ENCODE results near the gene AIF1L. TPM values are rescaled to one million over a fixed set of nuclear protein-coding genes. Genes with fewer than 3 reads are reported as not detected.
"Not testable (repeated sequence)": the region's sequence is repeated elsewhere in the genome, so short reads cannot be mapped to it uniquely, and the experiment has no call there.

The AIF1L gene
- total RNA-seq, 5 donors from 2014 or later (not counting 1 experiment from before 2014, with no cell fraction given) = 0.37 to 0.67 (median 0.51) TPM; not detected in 2

DNA sequence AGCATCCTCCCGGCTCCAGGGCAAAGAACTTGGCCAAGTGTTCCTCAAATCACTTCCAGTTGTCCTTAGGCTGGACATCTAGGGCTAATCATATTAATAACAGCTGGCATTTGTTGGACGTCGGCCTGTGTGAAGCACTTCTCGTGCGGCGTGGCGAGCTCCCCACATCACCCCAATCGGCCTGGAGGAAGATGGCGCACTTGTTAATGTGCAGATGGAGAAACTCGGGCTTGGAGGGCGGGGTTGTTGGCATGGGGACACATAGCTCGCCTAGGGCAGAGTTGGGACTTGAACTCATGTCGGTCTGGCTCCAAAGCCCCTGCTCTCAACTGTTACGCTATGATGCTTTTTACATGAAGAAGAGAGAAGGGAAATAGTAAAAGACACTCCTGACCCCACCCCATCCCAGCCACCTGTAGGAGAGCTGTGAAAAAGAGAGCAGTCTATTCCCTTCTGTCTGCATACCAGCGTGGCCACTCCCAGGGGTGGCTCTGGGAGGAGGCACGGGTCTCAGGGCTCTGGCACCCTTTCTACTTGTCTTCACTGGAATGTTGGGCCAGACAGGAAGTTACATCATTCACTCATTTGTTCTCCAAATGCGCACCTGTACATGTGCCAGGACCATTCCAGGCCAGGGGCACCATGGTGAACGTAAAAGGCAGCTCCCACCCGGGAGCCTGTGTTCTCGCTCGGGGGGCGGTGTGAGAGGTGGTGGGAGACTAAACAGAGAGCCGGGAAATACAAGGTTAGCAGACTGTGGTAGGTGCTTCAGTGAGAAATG, 16.2 kb downstream of the AIF1L start:
- H3K27ac ChIP-seq (ENCODE audit: low read length) = no peak overlapping the region
- peaks cover 0 to 25% of the 10 kb centered on the region in 2 experiments for H3K27me3 ChIP-seq (replicated peaks in 1 of 2; ENCODE audit: control insufficient read depth in 2 of 2, extremely low read depth in 1 of 2, insufficient read depth in 2 of 2, low read length in 1 of 2)
- Mint-ChIP-seq H3K36me3 (no peaks in the 10 kb centered on the region), H3K27ac (no peak overlapping the region), H3K27me3 (peaks cover 0 to 11% of the 10 kb centered on the region in 2 donors), H3K9me3 (no peaks in the 10 kb centered on the region), H3K4me3 (no peak overlapping the region), H3K4me1 (no peaks in the 10 kb centered on the region)
- H3K9me3 ChIP-seq = no peaks in the 10 kb centered on the region
- ChIA-PET POLR2A (no interaction called here), CTCF (no interaction called here)
- no peak overlapping the region for H3K4me3 ChIP-seq (ENCODE audit: control insufficient read depth in 1 of 2, extremely low read depth in 1 of 2, low read length in 1 of 2)
- ATAC-seq (replicated peaks in 1 of 4) (no peak), DNase-seq (no peak)
- no peaks in the 10 kb centered on the region for H3K4me1 ChIP-seq (ENCODE audit: control insufficient read depth in 1 of 2, extremely low read depth in 1 of 2, insufficient read depth in 2 of 2, low read length in 2 of 2)
- H3K36me3 ChIP-seq (ENCODE audit: control insufficient read depth in 2 of 2, extremely low read depth in 1 of 2, insufficient read depth in 1 of 2, low read length in 1 of 2) = no peaks in the 10 kb centered on the region
- WGBS (ENCODE audit: insufficient coverage) = 94% methylated on average over 8 of the region's 23 CpGs

DNA sequence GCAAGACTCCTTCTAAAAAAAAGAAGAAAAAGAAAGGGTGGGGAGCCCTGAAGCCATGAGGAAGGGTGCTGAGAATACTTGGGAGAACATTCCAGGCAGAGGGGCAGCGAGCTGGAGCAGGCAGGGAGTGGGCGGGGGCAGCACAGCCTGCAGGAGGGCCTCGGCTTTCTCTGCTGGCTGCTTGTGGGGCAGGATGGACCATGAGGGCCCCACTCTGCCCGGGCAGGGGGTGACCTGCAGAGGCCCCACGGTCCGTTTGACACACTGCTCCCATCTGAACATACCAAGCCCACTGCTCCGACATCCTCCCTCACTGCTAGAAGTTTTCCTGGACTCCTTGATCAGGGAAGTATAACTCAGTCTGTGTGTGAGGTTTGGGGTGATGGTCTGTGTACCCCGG, 17.3 kb downstream of the AIF1L start:
- H3K27me3 Mint-ChIP-seq = peaks cover 0 to 13% of the 10 kb centered on the region in 2 donors

DNA sequence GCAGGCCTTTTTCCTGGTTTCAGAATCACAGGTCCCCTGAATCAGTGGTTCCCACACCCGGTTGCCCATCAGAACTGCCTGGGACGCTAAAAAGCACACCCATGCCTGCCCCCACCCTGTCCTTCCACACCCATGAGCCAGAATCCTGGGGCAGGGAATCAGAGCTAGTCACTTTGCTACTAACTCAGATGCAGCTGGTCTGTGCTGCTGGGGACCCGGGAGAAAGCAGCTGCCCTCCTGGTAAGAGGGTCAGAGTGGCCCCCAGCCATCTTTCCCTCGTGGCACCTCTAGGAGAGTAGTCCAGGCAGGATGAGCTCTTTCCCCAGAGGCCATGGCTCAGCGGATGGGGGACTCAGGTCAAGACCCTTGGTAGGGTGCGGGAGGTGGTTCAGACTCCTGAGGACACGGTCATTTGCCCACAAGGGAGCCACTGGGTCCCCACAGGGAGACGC, 17.8 kb downstream of the AIF1L start:
- ChIA-PET POLR2A (interaction anchor here in 1 of 2 donors (0.5 kb wide), 1 partner anchor 18 kb away, joined by 7 read pairs; no protein-coding TSS in a partner anchor), CTCF (no interaction called here)
- no peak overlapping the region for H3K4me3 Mint-ChIP-seq
- no peaks in the 10 kb centered on the region for H3K36me3 ChIP-seq (ENCODE audit: control insufficient read depth in 2 of 2, extremely low read depth in 1 of 2, insufficient read depth in 1 of 2, low read length in 1 of 2)
- no peaks in the 10 kb centered on the region for H3K9me3 Mint-ChIP-seq
- H3K4me1 Mint-ChIP-seq = no peaks in the 10 kb centered on the region
- no peaks in the 10 kb centered on the region for H3K9me3 ChIP-seq
- no peak overlapping the region for H3K4me3 ChIP-seq (ENCODE audit: control insufficient read depth in 1 of 2, extremely low read depth in 1 of 2, low read length in 1 of 2)
- WGBS (ENCODE audit: insufficient coverage) = 87% methylated on average over 8 of the region's 8 CpGs
- H3K36me3 Mint-ChIP-seq = no peaks in the 10 kb centered on the region
- H3K27ac ChIP-seq (ENCODE audit: low read length) = no peak overlapping the region
- no peaks in the 10 kb centered on the region for H3K4me1 ChIP-seq (ENCODE audit: control insufficient read depth in 1 of 2, extremely low read depth in 1 of 2, insufficient read depth in 2 of 2, low read length in 2 of 2)
- DNase-seq = no peak
- ATAC-seq (replicated peaks in 1 of 4) = no peak
- peaks cover 0 to 16% of the 10 kb centered on the region in 2 donors for H3K27me3 Mint-ChIP-seq
- no peak overlapping the region for H3K27ac Mint-ChIP-seq
- H3K27me3 ChIP-seq (replicated peaks in 1 of 2; ENCODE audit: control insufficient read depth in 2 of 2, extremely low read depth in 1 of 2, insufficient read depth in 2 of 2, low read length in 1 of 2) = peaks cover 0 to 36% of the 10 kb centered on the region in 2 experiments

More for the DNA sequence above, 17.3 kb downstream of the AIF1L start:
- peaks cover 0 to 36% of the 10 kb centered on the region in 2 experiments for H3K27me3 ChIP-seq (replicated peaks in 1 of 2; ENCODE audit: control insufficient read depth in 2 of 2, extremely low read depth in 1 of 2, insufficient read depth in 2 of 2, low read length in 1 of 2)
- H3K4me3 ChIP-seq (ENCODE audit: control insufficient read depth in 1 of 2, extremely low read depth in 1 of 2, low read length in 1 of 2) = no peak overlapping the region
- no peaks in the 10 kb centered on the region for H3K36me3 Mint-ChIP-seq
- H3K9me3 ChIP-seq = no peaks in the 10 kb centered on the region
- no peaks in the 10 kb centered on the region for H3K36me3 ChIP-seq (ENCODE audit: control insufficient read depth in 2 of 2, extremely low read depth in 1 of 2, insufficient read depth in 1 of 2, low read length in 1 of 2)
- POLR2A ChIA-PET = interaction anchor here in 1 of 2 donors (0.5 kb wide), 1 partner anchor 19 kb away, joined by 7 read pairs; no protein-coding TSS in a partner anchor
- CTCF ChIA-PET = interaction anchor here in 1 of 2 donors (0.7 kb wide), 1 partner anchor 18 kb away, joined by 9 read pairs; no protein-coding TSS in a partner anchor
- no peak overlapping the region for H3K27ac ChIP-seq (ENCODE audit: low read length)
- H3K4me1 Mint-ChIP-seq = no peaks in the 10 kb centered on the region
- DNase-seq (no peak), ATAC-seq (replicated peaks in 1 of 4) (no peak)
- H3K27ac Mint-ChIP-seq = no peak overlapping the region
- 87% methylated on average over 4 of the region's 8 CpGs for WGBS (ENCODE audit: insufficient coverage)
- H3K4me3 Mint-ChIP-seq = no peak overlapping the region
- H3K9me3 Mint-ChIP-seq = no peaks in the 10 kb centered on the region
- no peaks in the 10 kb centered on the region for H3K4me1 ChIP-seq (ENCODE audit: control insufficient read depth in 1 of 2, extremely low read depth in 1 of 2, insufficient read depth in 2 of 2, low read length in 2 of 2)

DNA sequence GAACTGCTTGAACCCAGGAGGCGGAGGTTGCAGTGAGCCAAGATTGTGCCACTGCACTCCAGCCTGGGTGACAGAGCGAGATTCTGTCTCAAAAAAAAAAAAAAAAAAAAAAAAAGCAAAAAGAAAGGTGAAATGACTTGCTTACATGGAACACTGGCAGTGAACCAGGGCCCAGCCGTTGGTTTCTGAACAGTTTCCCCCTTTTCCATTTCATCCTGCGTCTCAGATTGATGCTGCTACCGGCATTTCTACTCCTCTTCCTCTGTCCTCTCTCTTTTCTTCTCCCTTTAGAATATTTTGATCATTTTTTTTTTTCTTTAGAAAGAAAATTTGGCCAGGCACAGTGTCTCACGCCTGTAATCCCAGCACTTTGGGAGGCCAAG, 19.0 kb downstream of the AIF1L start:
- H3K36me3 Mint-ChIP-seq; DNase-seq; H3K4me3 ChIP-seq (ENCODE audit: control insufficient read depth in 1 of 2, extremely low read depth in 1 of 2, low read length in 1 of 2); CTCF ChIA-PET; ATAC-seq (replicated peaks in 1 of 4); H3K4me3 Mint-ChIP-seq; H3K27ac ChIP-seq (ENCODE audit: low read length); H3K27ac Mint-ChIP-seq; H3K36me3 ChIP-seq (ENCODE audit: control insufficient read depth in 2 of 2, extremely low read depth in 1 of 2, insufficient read depth in 1 of 2, low read length in 1 of 2); POLR2A ChIA-PET; H3K9me3 Mint-ChIP-seq; H3K4me1 ChIP-seq (ENCODE audit: control insufficient read depth in 1 of 2, extremely low read depth in 1 of 2, insufficient read depth in 2 of 2, low read length in 2 of 2); H3K4me1 Mint-ChIP-seq; H3K9me3 ChIP-seq: not testable (repeated sequence)
- H3K27me3 Mint-ChIP-seq = peaks cover 0 to 16% of the 10 kb centered on the region in 2 donors
- 80% methylated on average over 1 of the region's 6 CpGs for WGBS (ENCODE audit: insufficient coverage)
- H3K27me3 ChIP-seq (replicated peaks in 1 of 2; ENCODE audit: control insufficient read depth in 2 of 2, extremely low read depth in 1 of 2, insufficient read depth in 2 of 2, low read length in 1 of 2) = peaks cover 0 to 43% of the 10 kb centered on the region in 2 experiments

DNA sequence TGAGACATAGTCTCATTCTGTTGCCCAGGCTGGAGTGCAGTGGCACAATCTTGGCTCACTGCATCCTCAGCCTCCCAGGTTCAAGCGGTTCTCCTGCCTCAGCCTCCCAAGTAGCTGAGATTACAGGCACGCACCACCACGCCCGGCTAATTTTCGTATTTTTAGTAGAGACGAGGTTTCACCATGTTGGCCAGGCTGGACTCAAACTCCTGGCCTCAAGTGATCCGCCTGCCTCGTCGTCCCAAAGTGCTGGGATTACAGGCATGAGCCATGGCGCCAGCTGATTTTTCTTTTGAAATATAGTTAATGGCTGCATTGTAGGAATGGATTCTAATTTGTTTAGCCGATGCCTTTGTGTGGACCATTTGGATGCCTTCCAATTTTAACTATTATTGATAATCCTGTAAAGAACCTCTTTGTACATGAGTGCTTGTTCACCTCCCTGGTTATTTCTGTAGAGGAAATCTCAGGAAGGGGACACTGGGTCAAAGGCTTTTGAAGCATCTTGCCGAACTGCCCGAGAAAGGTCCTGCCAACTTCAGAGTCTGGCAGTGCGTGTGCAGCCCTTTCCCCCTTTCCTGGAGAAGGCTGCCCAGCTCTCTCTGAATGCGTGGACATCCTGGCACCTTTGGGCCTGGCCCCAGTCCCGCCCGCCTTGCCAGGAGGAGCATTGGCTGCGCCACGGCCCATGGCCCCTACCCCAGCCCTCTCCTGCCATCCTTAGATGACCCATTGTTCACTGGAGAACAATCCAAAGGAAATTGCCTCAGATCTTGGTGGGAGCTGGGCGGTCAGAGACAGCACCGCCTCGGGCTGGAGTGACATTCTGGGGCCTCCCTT, 20.2 kb downstream of the AIF1L start:
- DNase-seq (no peak), ATAC-seq (replicated peaks in 1 of 4) (no peak)
- no peaks in the 10 kb centered on the region for H3K4me1 Mint-ChIP-seq
- Histone ChIP-seq H3K4me3 (ENCODE audit: control insufficient read depth in 1 of 2, extremely low read depth in 1 of 2, low read length in 1 of 2) (no peak overlapping the region), H3K9me3 (no peaks in the 10 kb centered on the region), H3K27me3 (replicated peaks in 1 of 2; ENCODE audit: control insufficient read depth in 2 of 2, extremely low read depth in 1 of 2, insufficient read depth in 2 of 2, low read length in 1 of 2) (peaks cover 0 to 41% of the 10 kb centered on the region in 2 experiments), H3K27ac (ENCODE audit: low read length) (no peak overlapping the region), H3K4me1 (ENCODE audit: control insufficient read depth in 1 of 2, extremely low read depth in 1 of 2, insufficient read depth in 2 of 2, low read length in 2 of 2) (no peaks in the 10 kb centered on the region), H3K36me3 (ENCODE audit: control insufficient read depth in 2 of 2, extremely low read depth in 1 of 2, insufficient read depth in 1 of 2, low read length in 1 of 2) (no peaks in the 10 kb centered on the region)
- H3K4me3 Mint-ChIP-seq = no peak overlapping the region
- ChIA-PET POLR2A (no interaction called here), CTCF (no interaction called here)
- H3K27ac Mint-ChIP-seq = no peak overlapping the region
- H3K27me3 Mint-ChIP-seq = peaks cover 0 to 16% of the 10 kb centered on the region in 2 donors
- WGBS (ENCODE audit: insufficient coverage) = 89% methylated on average over 15 of the region's 22 CpGs
- no peaks in the 10 kb centered on the region for H3K9me3 Mint-ChIP-seq
- H3K36me3 Mint-ChIP-seq = no peaks in the 10 kb centered on the region

DNA sequence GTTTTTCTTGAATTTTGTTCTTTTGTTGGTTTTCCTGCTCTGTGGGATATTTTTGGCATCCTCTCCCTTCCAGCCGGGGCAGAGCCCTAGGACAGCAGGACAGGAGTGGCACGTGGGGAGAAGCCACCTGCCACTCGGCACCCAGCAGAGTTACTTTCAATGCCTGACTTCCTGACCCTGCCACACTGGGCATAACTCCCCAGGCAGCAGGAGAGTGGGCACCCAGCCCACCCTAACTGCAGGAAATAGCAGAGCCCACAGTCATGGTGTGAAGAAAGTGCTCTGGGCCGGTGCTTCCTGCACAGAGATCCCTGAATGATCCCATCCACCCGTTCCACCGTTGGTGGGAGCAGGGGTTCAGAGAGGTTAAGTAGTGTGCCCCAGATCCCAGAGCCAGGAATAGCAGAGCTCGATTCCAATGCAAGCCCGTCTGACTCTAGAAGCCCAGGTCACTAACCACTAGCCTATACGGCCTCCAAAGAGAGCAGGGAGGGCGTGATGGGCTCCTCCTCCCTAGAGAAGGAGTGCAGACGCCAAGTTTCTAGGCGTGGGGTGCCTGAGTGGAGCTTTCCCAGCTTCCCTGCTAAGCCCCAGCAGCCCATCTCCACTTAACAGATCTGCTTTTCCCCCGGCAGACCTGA, 20.9 kb downstream of the AIF1L start:
- H3K36me3 Mint-ChIP-seq = no peaks in the 10 kb centered on the region
- no peak for DNase-seq
- POLR2A ChIA-PET = no interaction called here
- H3K4me1 ChIP-seq (ENCODE audit: control insufficient read depth in 1 of 2, extremely low read depth in 1 of 2, insufficient read depth in 2 of 2, low read length in 2 of 2) = no peaks in the 10 kb centered on the region
- peaks cover 0 to 34% of the 10 kb centered on the region in 2 experiments for H3K27me3 ChIP-seq (replicated peaks in 1 of 2; ENCODE audit: control insufficient read depth in 2 of 2, extremely low read depth in 1 of 2, insufficient read depth in 2 of 2, low read length in 1 of 2)
- H3K27me3 Mint-ChIP-seq = peaks cover 0 to 16% of the 10 kb centered on the region in 2 donors
- WGBS (ENCODE audit: insufficient coverage) = 24% methylated on average over 3 of the region's 13 CpGs
- H3K4me1 Mint-ChIP-seq = no peaks in the 10 kb centered on the region
- H3K27ac ChIP-seq (ENCODE audit: low read length) = no peak overlapping the region
- no peak overlapping the region for H3K27ac Mint-ChIP-seq
- ATAC-seq (replicated peaks in 1 of 4) = no peak
- no peak overlapping the region for H3K4me3 ChIP-seq (ENCODE audit: control insufficient read depth in 1 of 2, extremely low read depth in 1 of 2, low read length in 1 of 2)
- no peaks in the 10 kb centered on the region for H3K9me3 Mint-ChIP-seq
- CTCF ChIA-PET = no interaction called here
- no peak overlapping the region for H3K4me3 Mint-ChIP-seq
- H3K9me3 ChIP-seq = no peaks in the 10 kb centered on the region
- no peaks in the 10 kb centered on the region for H3K36me3 ChIP-seq (ENCODE audit: control insufficient read depth in 2 of 2, extremely low read depth in 1 of 2, insufficient read depth in 1 of 2, low read length in 1 of 2)

All from T-cell (primary cell).